Measurements from ENCODE around the gene IMMP2L. TPM values are rescaled to one million over a fixed set of nuclear protein-coding genes. Genes with fewer than 3 reads are reported as not detected.
"Not testable (repeated sequence)": the region's sequence is repeated elsewhere in the genome, so short reads cannot be mapped to it uniquely, and the experiment has no call there.

The IMMP2L gene
- total RNA-seq, result 10 to 100 TPM; 17.4 to 30.2 TPM

GRCh38 chr7:111561904-111562732 is at the start of gene IMMP2L:
TSS of gene IMMP2L (minus strand) at chr7:111562492.
- Mint-ChIP-seq H3K27me3 (peaks cover 1% of the 10 kb centered on the region), H3K9me3 (no peaks in the 10 kb centered on the region), H3K36me3 (ENCODE audit: low read depth) (peaks cover 29% of the 10 kb centered on the region), H3K4me1 (ENCODE audit: low read depth) (peaks cover 33% of the 10 kb centered on the region), H3K4me3 (peak within 1 kb of the TSS; percentile 92), H3K27ac (peak within 1 kb of the TSS; percentile 94)
- DNase-seq, result peak; percentile 90
- no peak for TF ChIP-seq CTCF (IDR thresholded peaks at IDR 0.05)
- POLR2A ChIA-PET, result interaction anchor here (0.6 to 1.4 kb wide), 6 partner anchors 9 to 453 kb away, joined by 3 to 4 read pairs (median 3); no protein-coding TSS in a partner anchor
- intact Hi-C loops (cut with micrococcal nuclease), result no loop called here
- CTCF ChIA-PET, result interaction anchor here (1.2 to 1.9 kb wide), 2 partner anchors 28 to 479 kb away, joined by 3 to 5 read pairs; no protein-coding TSS in a partner anchor
- peak; percentile 98 for ATAC-seq

DNA sequence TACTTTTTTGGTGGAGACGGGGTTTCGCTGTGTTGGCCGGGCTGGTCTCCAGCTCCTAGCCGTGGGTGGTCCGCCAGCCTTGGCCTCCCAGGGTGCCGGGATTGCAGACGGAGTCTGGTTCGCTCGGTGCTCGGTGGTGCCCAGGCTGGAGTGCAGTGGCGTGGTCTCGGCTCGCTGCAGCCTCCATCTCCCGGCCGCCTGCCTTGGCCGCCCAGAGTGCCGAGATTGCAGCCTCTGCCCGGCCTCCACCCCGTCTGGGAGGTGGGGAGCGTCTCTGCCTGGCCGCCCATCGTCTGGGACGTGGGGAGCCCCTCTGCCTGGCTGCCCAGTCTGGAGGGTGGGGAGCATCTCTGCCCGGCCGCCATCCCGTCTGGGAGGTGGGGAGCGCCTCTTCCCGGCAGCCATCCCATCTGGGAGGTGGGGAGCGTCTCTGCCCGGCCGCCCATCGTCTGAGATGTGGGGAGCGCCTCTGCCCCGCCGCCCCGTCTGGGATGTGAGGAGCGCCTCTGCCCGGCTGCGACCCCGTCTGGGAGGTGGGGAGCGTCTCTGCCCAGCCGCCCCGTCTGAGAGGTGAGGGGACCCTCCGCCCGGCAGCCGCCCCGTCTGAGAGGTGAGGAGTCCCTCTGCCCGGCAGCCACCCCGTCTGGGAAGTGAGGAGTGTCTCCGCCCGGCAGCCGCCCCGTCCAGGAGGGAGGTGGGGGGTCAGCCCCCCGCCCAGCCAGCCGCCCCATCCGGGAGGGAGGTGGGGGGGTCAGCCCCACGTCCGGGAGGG is 47.4 kb upstream of the IMMP2L start:
- intact Hi-C loops (cut with micrococcal nuclease); POLR2A ChIA-PET; H3K27ac Mint-ChIP-seq; CTCF ChIA-PET; H3K9me3 Mint-ChIP-seq; H3K4me3 Mint-ChIP-seq; H3K27me3 Mint-ChIP-seq; H3K4me1 Mint-ChIP-seq (ENCODE audit: low read depth); ATAC-seq; DNase-seq; H3K36me3 Mint-ChIP-seq (ENCODE audit: low read depth): not testable (repeated sequence)

- Mint-ChIP-seq H3K4me1 (ENCODE audit: low read depth) (no peaks in the 10 kb centered on the region), H3K36me3 (ENCODE audit: low read depth) (no peaks in the 10 kb centered on the region), H3K27me3 (peaks cover 2% of the 10 kb centered on the region), H3K27ac (no peak overlapping the region), H3K9me3 (no peaks in the 10 kb centered on the region), H3K4me3 (no peak overlapping the region)
- ATAC-seq, result no peak
- CTCF ChIA-PET, result no interaction called here
- POLR2A ChIA-PET, result interaction anchor here (0.7 kb wide), 1 partner anchor 18 kb away, joined by 3 read pairs; no protein-coding TSS in a partner anchor
- no peak for DNase-seq
- intact Hi-C loops (cut with micrococcal nuclease), result no loop called here
- TF ChIP-seq CTCF (IDR thresholded peaks at IDR 0.05), result no peak
These were observed 45.3 kb upstream of the IMMP2L start for GRCh38 chr7:111607621-111608020.

DNA sequence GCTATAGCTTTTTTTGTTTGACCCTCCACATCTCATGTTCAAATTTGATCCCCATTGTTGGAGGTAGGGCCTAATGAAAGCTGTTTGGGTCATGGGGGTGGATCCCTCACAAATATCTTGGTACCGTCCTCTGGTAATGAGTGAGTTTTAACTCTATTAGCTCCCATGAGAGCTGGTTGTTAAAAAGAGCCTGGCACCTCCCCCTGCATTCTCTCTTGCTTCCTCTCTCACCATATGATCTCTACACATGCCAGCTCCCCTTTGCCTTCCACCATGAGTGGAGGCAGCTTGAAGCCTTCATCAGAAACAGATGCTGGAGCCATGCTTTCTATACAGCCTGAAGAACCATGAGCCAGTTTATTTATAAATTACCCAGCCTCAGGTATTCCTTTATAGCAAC is 43.0 kb upstream of the IMMP2L start:
- ATAC-seq (no peak), DNase-seq (no peak)
- Mint-ChIP-seq H3K27ac (no peak overlapping the region), H3K27me3 (peaks cover 2% of the 10 kb centered on the region), H3K36me3 (ENCODE audit: low read depth) (no peaks in the 10 kb centered on the region), H3K4me3 (no peak overlapping the region), H3K4me1 (ENCODE audit: low read depth) (no peaks in the 10 kb centered on the region), H3K9me3 (no peaks in the 10 kb centered on the region)
- intact Hi-C loops (cut with micrococcal nuclease), result no loop called here
- CTCF ChIA-PET, result no interaction called here
- POLR2A ChIA-PET, result no interaction called here
- no peak for TF ChIP-seq CTCF (IDR thresholded peaks at IDR 0.05)

- intact Hi-C loops (cut with micrococcal nuclease), result no loop called here
- ATAC-seq (no peak), DNase-seq (no peak)
- H3K27me3 Mint-ChIP-seq, result peaks cover 2% of the 10 kb centered on the region
- no peak for TF ChIP-seq CTCF (IDR thresholded peaks at IDR 0.05)
- peaks cover 2% of the 10 kb centered on the region for H3K36me3 Mint-ChIP-seq (ENCODE audit: low read depth)
- H3K9me3 Mint-ChIP-seq, result peaks cover 3% of the 10 kb centered on the region
- H3K27ac Mint-ChIP-seq, result no peak overlapping the region
- ChIA-PET POLR2A (no interaction called here), CTCF (no interaction called here)
- H3K4me1 Mint-ChIP-seq (ENCODE audit: low read depth), result no peaks in the 10 kb centered on the region
- H3K4me3 Mint-ChIP-seq, result no peak overlapping the region
These were observed 37.8 kb upstream of the IMMP2L start for GRCh38 chr7:111600091-111600490.

Measured in activated CD8-positive, alpha-beta T cell treated with anti-CD3 and anti-CD28 coated beads for 36 hours (primary cell).